Ascending aorta (tissue), 2 donors: ENCODE measurements around the gene SEPTIN11. TPM values are rescaled to one million over a fixed set of nuclear protein-coding genes. Genes with fewer than 3 reads are reported as not detected.

ENCODE experiments used
- DNase-seq, 2 donors: peaks; one replicate each; pipeline ENCODE4 v3.0.0-alpha.2; 2019; ENCODE audit warnings: low spot score in 2 of 2
- H3K27ac ChIP-seq, 2 donors: fragments of 200-600 bp; sonication (generic); one replicate each; pipeline ENCODE4 v1.5.1; 2016 to 2017; ENCODE audit warnings: mild to moderate bottlenecking in 1 of 2
- H3K27me3 ChIP-seq: fragments of 200-600 bp; sonication (generic); one replicate; pipeline ENCODE4 v1.5.1; 2017
- H3K36me3 ChIP-seq, 2 donors: fragments of 200-600 bp; sonication (generic); one replicate each; pipeline ENCODE4 v1.5.1; 2016
- H3K4me1 ChIP-seq, 2 donors: fragments of 200-600 bp; sonication (generic); one replicate each; pipeline ENCODE4 v1.5.1; 2016 to 2017; ENCODE audit warnings: mild to moderate bottlenecking in 1 of 2
- H3K4me3 ChIP-seq, 2 donors: fragments of 200-600 bp; sonication (generic); one replicate each; pipeline ENCODE4 v1.5.1; 2016 to 2017; ENCODE audit warnings: mild to moderate bottlenecking in 1 of 2
- H3K9me3 ChIP-seq, 2 donors: fragments of 200-600 bp; sonication (generic); one replicate each; pipeline ENCODE4 v1.5.1; 2016
- CTCF ChIP-seq, 3 experiments: fragments of 200-600 bp in 2 of 3; fragments of 450-650 bp in 1 of 3; sonication (generic) in 2 of 3; IDR thresholded peaks; one replicate each; pipeline ENCODE4 v1.5.1; 2016 to 2019; ENCODE audit warnings: antibody characterized with exemption in 3 of 3, mild to moderate bottlenecking in 1 of 3, moderate library complexity in 1 of 3
- intact Hi-C: fragments of 100-400 bp; cut with DNase I; formaldehyde crosslinking; loops from one replicate; pipeline ENCODE4 v1.15.1; 2023
- total RNA-seq: library from RNA; depleted of rRNA; stranded (reverse); fragments of >200 nt; gene quantifications from one replicate; pipeline ENCODE4 v1.1.0, GENCODE V29; 2016

SEPTIN11 gene
- total RNA-seq, 1 donor from 2014 or later, result 48.0 TPM

- no peaks in the 10 kb centered on the region for H3K36me3 ChIP-seq
- no peaks in the 10 kb centered on the region for H3K9me3 ChIP-seq
- intact Hi-C loops, result loop anchor here (10.0 kb wide), 1 partner anchor 438 kb away; no protein-coding TSS in a partner anchor
- H3K27ac ChIP-seq, result no peak overlapping the region
- H3K27me3 ChIP-seq, result no peaks in the 10 kb centered on the region
- no peak for TF ChIP-seq CTCF (IDR thresholded peaks at IDR 0.05)
- peaks cover 4 to 42% of the 10 kb centered on the region in 2 donors for H3K4me1 ChIP-seq
- H3K4me3 ChIP-seq, result no peak overlapping the region
- no peak for DNase-seq
Observed at GRCh38 chr4:76952656-76953582, 3.4 kb downstream of the SEPTIN11 start.

- Histone ChIP-seq H3K9me3 (no peaks in the 10 kb centered on the region), H3K4me3 (no peak overlapping the region), H3K4me1 (peaks cover 0 to 37% of the 10 kb centered on the region in 2 donors), H3K36me3 (no peaks in the 10 kb centered on the region), H3K27ac (no peak overlapping the region), H3K27me3 (no peaks in the 10 kb centered on the region)
- DNase-seq, result no peak
- no peak for TF ChIP-seq CTCF (IDR thresholded peaks at IDR 0.05)
- intact Hi-C loops, result loop anchor here (10.0 kb wide), 1 partner anchor 439 kb away; no protein-coding TSS in a partner anchor
Observed at GRCh38 chr4:76953956-76954355, 4.4 kb downstream of the SEPTIN11 start.

GRCh38 chr4:76954489-76954888 lies 4.9 kb downstream of the SEPTIN11 start:
- no peaks in the 10 kb centered on the region for H3K36me3 ChIP-seq
- TF ChIP-seq CTCF (IDR thresholded peaks at IDR 0.05), result no peak
- no peaks in the 10 kb centered on the region for H3K9me3 ChIP-seq
- H3K4me1 ChIP-seq, result peaks cover 0 to 37% of the 10 kb centered on the region in 2 donors
- H3K27ac ChIP-seq, result no peak overlapping the region
- H3K27me3 ChIP-seq, result no peaks in the 10 kb centered on the region
- no peak for DNase-seq
- no peak overlapping the region for H3K4me3 ChIP-seq
- intact Hi-C loops, result loop anchor here (10.0 kb wide), 1 partner anchor 440 kb away; no protein-coding TSS in a partner anchor

GRCh38 chr4:76955182-76955581 lies 5.6 kb downstream of the SEPTIN11 start:
- H3K4me1 ChIP-seq, result peaks cover 0 to 40% of the 10 kb centered on the region in 2 donors
- no peaks in the 10 kb centered on the region for H3K9me3 ChIP-seq
- no peak overlapping the region for H3K27ac ChIP-seq
- H3K36me3 ChIP-seq, result no peaks in the 10 kb centered on the region
- no peak for DNase-seq
- no peaks in the 10 kb centered on the region for H3K27me3 ChIP-seq
- intact Hi-C loops, result loop anchor here (10.0 kb wide), 1 partner anchor 440 kb away; no protein-coding TSS in a partner anchor
- no peak overlapping the region for H3K4me3 ChIP-seq
- TF ChIP-seq CTCF (IDR thresholded peaks at IDR 0.05), result no peak

- no peak for TF ChIP-seq CTCF (IDR thresholded peaks at IDR 0.05)
- Histone ChIP-seq H3K4me1 (peaks cover 0 to 29% of the 10 kb centered on the region in 2 donors), H3K4me3 (no peak overlapping the region), H3K9me3 (no peaks in the 10 kb centered on the region), H3K36me3 (no peaks in the 10 kb centered on the region), H3K27ac (no peak overlapping the region), H3K27me3 (no peaks in the 10 kb centered on the region)
- intact Hi-C loops, result loop anchor here (10.0 kb wide), 1 partner anchor 442 kb away; no protein-coding TSS in a partner anchor
- no peak for DNase-seq
Observed at GRCh38 chr4:76957004-76957738, 7.6 kb downstream of the SEPTIN11 start.
